B cell (primary cell): ENCODE results near the gene SERPINF2.

Experiments
- CTCF ChIP-seq: fragments of 200-600 bp; IDR thresholded peaks from one replicate; pipeline ENCODE4 v1.8.0; 2022; ENCODE audit warnings: antibody characterized with exemption, mild to moderate bottlenecking
- EZH2 ChIP-seq: IDR thresholded peaks from 2 replicates; pipeline ENCODE4 v1.6.1; 2012; ENCODE audit warnings: borderline replicate concordance, low read depth, mild to moderate bottlenecking, moderate library complexity, low read length; ENCODE audit not compliant: insufficient read depth, poor library complexity, severe bottlenecking

DNA sequence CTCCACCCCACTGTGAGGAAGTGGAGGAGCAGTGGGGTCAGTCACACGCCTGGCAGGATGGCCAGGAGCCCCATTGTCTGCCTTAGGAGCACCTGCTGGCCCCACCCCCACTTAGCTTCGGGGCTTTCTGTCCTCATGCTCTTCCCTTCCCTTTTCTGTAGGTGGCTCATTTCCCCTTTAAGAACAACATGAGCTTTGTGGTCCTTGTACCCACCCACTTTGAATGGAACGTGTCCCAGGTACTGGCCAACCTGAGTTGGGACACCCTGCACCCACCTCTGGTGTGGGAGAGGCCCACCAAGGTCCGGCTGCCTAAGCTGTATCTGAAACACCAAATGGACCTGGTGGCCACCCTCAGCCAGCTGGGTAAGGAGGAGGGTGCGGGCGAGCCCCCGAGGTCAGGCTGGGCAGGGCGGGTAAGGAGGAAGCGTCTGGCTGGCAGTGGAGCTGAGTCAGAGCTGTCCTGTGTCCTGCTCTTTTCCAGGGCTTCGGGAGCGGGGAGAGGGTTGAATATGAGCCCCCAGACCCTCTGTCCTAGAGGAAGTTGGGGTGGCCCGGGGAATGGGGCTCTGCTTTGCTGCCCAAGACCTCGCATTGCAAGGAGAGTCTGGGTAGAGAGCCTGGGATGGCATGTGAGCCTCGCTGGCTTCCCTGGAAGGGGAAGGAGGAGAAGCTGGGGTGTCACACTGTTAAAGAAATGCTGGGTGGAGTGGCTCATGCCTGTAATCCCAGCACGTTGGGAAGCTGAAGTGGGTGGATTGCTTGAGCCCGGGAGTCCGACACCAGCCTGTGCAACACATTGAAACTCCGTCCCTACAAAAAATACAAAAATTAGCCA is 10.0 kb downstream of the SERPINF2 start:
- no peak for TF ChIP-seq CTCF
- TF ChIP-seq EZH2, result no peak
